Measurements from ENCODE around the gene LRP8.
A peak's percentile ranks its signal among the peaks of the same experiment; 100 is the strongest.
"Not testable (repeated sequence)": the region's sequence is repeated elsewhere in the genome, so short reads cannot be mapped to it uniquely, and the experiment has no call there.

The LRP8 gene

GRCh38 chr1:53304527-53304926 lies 23.3 kb downstream of the LRP8 start:
- DNase-seq (ENCODE audit: low read depth) = no peak

DNA sequence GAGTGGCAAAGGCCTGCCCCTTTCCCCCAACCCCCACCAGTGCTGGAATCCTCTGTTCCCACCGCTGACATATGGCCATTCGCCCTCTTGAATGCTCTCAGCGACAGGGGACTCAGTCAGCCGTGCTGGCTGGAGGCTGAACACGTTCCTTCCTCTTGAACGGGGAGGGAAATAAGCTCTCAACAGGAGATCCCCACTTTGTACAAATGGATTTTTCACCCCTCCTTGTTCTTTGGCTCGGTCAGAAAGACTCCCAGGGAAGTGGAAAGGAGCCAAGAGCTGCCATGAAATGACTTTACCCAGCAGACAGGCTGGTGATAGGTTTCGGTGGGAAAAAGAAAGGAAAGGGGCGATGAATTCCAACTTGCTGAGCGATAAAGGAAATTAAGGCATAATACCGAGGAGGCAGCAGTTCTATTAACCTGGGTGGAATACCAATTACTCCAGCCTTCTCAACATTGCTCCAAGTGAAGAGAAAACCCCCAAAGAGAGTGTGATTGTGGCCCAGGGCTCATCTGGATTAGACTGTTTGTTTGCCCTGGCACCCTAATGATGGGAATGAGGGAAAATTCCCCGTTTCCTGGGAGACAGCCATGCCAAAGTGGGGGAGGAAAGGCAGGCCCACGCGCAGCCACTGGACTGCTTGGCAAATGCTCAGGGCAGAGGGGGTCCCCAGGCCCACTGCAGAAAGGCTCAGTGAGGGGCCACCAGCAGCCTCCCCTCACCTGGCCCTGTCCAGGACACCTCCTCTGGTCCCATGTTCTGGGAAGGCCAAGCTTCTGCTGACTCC lies 23.9 kb downstream of the LRP8 start:
- no peak for DNase-seq (ENCODE audit: low read depth)

DNA sequence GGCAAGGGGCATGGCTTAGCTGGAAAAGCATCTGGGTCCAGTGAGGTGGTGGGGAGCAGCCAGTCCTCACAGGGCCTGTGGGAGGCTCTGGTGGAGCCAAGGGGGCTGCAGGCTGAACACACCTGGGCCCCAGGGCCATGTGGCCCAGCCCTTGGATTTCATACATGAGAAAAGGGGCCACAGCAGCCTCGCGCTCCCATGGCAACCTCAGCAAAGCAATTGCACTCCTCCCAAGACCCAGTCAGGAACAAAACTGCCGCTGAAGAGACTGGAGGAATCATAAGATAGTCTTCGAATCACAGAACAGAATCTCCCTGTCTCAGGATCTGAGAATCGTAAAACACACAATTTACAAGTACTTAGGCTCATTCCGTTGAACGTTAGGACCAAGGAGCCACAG lies 24.6 kb downstream of the LRP8 start:
- DNase-seq (ENCODE audit: low read depth) = no peak

DNA sequence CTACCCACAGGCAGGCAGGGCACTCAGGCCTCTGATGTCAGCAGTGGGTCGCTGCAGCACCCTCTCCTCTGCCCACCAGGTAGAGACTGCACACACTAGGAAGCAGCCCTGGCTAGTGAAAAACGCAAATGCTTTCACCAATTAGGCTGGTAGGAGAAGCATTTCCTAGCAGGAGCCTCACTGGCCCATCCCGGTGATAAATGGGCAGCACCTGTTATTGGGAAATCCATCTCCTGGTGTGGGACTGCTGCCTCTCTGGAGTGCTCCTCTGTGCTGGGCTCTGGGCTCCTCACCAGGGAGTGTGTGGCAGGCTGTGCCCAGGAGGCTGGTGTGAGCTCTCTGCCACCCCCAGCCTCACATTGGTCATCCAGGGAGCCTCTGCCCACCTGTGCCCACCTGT lies 28.6 kb downstream of the LRP8 start:
- DNase-seq (ENCODE audit: low read depth) = no peak

DNA sequence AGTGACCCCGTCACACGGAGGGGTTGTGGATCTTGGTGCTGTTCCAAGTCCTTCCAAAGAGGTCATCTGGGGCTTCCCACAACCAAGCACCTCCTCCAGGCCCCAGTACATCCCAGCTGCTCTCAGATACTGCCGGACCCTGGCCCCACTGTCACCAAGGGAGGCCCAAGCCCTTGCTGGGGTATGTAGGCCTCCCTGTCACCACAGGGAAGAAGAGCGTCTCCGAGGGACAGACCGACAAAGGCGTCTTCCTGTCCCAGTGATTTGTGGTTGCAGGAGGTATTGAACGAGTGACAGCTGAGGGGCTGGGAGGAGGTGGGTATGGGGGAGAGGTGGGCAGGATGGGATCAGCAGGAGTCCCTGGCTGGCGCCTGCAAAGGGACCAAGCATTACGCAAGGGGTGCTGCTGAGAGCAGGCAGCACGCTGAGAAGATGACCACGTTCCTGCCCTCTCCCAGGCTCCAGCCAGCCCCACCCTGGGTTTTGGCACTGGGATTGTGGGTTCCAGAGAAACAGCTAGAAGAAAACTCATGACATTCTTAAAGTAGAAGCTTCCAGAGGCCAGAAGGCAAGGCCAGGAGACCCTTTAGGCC lies 29.7 kb downstream of the LRP8 start:
- DNase-seq (ENCODE audit: low read depth) = no peak

- no peak for DNase-seq (ENCODE audit: low read depth)
Observed at GRCh38 chr1:53297195-53297594, 30.7 kb downstream of the LRP8 start.

GRCh38 chr1:53296117-53296749 lies 31.6 kb downstream of the LRP8 start:
- no peak for DNase-seq (ENCODE audit: low read depth)

GRCh38 chr1:53295726-53296116 lies 32.1 kb downstream of the LRP8 start:
- no peak for DNase-seq (ENCODE audit: low read depth)

DNA sequence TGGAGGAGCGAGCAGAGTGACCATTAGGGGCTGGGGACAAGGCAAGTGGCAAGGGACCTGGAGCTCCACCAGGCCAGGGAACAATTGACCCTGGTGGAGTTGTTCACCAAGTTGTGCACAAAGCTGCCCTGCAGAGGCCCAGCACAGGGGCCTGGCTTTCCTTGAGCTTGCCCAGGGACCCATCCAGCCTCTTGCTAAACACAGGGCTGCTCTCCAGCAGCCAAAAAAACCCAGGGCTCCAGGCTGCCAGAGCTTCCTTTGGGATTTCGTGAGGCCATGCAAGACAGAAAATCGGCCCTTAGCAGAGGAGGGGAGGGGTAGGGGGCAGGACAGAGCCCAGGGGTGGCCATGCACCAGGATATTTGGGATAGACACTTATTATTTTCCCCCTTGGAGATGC lies 32.6 kb downstream of the LRP8 start:
- no peak for DNase-seq (ENCODE audit: low read depth)

DNA sequence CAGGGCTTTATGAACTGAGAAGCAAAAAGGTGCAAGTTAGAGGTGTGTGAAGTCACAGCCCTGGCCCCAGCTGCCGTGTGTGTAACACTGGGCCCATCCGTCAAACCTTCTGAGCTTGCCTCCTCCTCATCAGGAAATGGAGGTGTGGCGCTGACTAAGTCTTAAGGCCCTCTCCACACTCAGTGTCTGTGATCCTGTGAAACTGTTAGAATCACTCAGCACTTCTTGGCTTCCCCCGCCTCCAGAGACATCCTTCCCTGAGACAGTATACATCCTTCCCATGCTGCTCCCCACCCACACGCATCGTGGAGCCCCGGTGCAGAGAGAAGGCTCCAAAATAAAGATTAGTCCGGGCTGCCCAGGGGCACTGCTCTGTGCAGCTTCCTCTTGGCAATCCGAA lies 33.3 kb downstream of the LRP8 start:
- peak; percentile 10 for DNase-seq (ENCODE audit: low read depth)

GRCh38 chr1:53294061-53294460 lies 33.8 kb downstream of the LRP8 start:
- DNase-seq (ENCODE audit: low read depth) = no peak

DNA sequence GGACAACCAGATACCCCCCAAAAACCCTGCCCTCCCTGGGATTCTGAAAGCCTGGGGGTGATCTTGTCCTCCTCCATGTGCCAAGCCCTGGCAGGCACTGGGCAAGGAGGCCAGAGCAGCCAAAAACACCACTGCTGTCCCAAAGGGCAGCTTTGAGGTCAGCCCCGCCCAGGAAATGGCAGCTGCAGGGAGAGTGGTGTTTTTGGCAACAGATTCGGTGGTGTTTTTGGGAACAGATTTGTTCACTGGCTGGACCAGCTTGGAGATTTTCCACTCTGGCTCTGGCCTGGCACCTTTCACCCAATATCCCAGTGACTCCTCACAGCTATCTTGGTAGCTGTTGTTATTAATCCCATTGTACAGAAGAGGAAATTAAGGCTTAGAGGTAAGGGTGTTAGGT lies 34.7 kb downstream of the LRP8 start:
- no peak for DNase-seq (ENCODE audit: low read depth)

DNA sequence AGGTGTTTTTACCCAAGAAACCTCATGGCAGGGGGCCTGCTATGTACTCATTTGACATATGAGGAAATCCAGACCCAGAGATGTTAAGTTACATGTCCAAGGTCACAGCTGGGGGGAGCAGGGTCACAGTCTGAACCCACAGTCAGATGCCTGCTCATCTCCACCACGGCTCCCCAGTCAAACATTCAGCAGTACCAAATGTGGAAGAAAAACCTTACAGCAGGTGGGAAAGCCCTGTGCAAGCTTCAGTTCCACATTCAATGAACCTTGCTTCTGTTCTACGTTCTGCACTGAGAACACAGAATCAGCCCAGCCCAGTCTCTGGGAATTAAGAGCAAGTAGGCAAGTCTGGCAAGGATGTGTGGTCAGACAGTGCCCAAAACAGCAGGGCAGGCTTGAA lies 35.2 kb downstream of the LRP8 start:
- no peak for DNase-seq (ENCODE audit: low read depth)

DNA sequence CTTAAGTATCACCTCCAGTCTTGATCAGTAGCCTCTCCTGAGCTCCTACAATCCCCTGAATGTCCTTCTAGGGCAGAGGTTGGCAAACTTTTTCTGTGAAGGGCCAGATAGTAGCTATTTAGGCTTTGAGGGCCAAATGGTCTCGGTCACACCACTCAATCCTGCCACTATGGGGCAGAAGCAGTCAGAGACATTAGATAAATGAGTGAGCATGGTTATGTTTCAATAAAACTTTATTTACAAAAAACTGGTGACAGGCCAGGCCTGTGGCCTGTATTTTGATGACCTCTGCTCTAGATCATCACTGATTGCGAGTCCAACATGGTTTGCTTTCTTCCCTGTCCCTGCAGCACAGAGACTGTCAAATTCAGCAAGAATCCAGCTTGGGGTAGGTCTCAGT lies 36.3 kb downstream of the LRP8 start:
- DNase-seq (ENCODE audit: low read depth) = no peak

DNA sequence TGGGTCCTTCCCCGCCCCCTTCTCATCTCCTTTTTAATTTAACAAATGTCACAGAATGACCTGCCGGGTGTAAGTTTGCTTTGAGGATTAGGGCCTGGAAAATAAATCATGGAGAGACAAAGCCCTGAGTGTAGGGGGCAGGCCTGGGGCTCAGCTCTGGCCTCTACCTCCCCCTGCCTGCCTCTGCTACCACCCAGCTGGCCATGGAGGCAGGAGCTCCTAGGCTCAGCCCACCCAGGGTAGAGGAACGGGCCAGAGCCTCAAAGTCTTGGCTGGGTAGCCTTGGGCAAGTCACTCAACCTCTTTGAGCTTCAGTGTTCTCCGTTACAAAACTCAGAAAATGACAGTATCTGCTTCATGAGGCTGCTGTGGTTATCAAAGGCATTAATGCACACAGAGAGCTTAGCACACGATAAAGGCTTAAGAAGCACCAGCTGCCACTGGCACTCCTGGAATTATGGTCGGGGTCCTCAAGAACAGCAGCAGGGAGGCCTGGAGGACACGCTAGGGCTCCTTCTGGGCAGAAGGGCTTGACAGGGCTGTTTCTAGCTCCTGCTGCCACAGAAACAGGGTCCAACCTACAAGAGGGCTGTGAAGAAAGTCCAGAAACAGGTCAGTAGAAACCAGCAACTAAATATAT lies 39.0 kb downstream of the LRP8 start:
- no peak for DNase-seq (ENCODE audit: low read depth)

GRCh38 chr1:53288002-53288789 lies 39.7 kb downstream of the LRP8 start:
- no peak for DNase-seq (ENCODE audit: low read depth)

DNA sequence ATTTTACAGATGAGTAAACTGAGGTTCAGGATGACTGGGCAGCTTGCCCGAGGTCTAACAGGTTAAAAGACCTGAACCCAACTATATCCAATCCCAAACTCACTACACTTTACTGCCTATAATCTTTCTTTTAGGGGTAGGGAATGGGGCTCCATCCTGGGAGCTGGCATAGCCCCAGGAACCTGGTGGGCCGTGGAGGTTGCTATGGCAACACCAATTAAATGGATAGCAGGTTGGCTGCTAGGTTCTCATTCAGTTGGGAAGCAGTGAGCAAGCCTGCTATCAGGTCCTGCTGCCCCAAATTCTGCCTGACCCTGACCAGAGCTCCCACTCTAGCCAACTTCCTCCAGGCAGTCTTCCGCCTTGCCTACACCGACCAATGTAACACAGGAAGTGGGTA lies 40.9 kb downstream of the LRP8 start:
- no peak for DNase-seq (ENCODE audit: low read depth)

DNA sequence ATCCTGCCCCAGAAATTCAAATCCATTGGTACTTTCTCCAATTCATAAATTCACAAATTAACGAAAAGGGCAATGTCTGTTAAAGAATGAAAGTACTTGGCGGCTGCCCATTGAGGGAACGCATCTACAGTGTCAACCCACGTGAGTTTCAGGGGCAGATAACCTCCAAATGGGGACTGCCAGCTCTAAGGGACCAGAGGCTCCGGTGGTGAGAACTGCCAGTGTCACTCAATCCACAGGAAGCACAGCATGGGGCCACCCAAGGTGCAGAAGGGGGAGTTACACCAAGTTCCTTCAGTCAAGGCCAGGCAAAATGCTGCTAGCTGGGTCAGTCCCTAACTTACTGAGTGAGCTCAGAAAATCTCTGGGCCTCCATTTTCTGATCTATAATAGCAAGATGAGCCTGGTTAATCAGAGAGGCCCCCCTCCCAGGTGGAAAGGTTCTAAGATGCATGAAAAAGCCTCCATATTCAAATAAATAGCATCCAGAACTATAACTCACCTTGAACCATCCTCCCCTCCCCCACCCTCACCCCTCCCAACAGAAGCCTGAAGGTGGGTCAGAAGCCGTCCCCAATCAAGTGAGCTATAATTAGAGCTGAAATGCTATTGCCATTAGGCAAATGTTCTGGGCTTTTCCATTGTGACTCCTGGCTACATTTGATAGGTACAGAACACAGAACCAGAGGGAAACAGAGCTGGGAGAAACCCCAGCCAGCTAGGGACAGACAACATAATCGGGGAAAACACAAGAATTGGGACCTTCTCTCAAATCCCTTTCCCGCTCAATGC lies 41.7 kb downstream of the LRP8 start:
- DNase-seq (ENCODE audit: low read depth) = no peak

- no peak for DNase-seq (ENCODE audit: low read depth)
Observed at GRCh38 chr1:53285546-53285945, 42.3 kb downstream of the LRP8 start.

DNA sequence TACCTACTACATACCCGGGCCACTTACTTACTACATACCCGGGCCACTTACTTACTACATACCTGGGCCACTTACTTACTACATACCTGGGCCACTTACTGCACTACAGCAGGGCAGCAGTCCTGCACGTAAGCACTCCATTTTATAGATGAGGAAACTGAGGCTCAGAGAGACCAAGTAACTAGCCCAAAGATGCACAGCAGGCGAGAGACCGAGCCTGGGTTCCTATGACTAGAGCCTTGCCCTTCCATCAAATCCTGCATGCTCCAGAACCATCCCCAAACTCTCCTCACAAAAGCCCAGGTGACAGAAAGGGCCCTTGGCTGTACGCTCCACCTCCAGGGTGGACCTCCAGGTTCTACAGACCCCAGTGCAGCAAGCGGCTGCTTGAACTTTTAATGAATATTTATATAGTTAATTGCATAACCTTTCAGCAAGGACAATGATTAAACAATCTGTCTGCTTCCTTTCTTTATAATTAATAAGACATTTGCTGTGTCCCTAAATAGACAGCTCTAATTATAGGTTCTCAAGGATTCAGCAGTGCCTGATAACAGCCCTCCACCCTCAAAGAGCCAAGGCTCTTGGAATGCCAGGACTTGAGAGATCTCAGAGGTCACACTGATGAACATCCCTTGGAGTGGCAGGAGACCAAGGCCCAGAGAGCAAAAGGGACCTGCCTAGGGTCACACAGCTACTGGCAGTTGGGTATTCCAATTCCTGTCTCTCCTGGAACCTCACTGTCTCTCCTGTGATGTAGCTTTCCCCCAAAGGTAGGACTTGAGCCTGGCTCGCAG lies 43.4 kb downstream of the LRP8 start:
- no peak for DNase-seq (ENCODE audit: low read depth)

- not testable (repeated sequence) for DNase-seq (ENCODE audit: low read depth)
Observed at GRCh38 chr1:53283156-53283555, 44.7 kb downstream of the LRP8 start.

All from GM04504 (cell line).